Measurements from ENCODE around the gene CEBPG.

The CEBPG gene

DNA sequence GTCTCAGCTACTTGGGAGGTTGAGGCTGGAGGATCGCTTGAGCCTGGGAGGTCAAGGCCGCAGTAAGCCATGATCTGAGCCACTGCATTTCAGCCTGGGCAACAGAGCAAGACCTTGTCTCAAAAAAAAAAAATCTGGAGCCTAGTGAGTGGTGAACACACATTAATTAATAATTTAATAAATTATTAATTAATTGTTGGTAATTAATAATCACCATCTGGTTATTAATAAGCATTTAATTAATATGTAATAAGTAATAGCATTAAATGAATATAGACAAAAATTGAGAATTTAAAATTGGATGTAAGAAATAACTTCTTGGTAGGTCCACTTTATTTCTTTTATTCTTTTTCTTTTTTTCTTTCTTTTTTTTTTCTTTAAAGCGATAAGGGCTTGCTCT is 39.2 kb upstream of the CEBPG start:
- no peak overlapping the region for H3K4me3 ChIP-seq (IDR thresholded peaks at IDR 0.05; ENCODE audit: insufficient read depth, low read depth, low read length)
- H3K9ac ChIP-seq: no peak overlapping the region
- H3K27me3 ChIP-seq (ENCODE audit: insufficient read depth, low read depth): no peaks in the 10 kb centered on the region
- H3K4me2 ChIP-seq: no peak overlapping the region
- TF ChIP-seq, protein P1, sequence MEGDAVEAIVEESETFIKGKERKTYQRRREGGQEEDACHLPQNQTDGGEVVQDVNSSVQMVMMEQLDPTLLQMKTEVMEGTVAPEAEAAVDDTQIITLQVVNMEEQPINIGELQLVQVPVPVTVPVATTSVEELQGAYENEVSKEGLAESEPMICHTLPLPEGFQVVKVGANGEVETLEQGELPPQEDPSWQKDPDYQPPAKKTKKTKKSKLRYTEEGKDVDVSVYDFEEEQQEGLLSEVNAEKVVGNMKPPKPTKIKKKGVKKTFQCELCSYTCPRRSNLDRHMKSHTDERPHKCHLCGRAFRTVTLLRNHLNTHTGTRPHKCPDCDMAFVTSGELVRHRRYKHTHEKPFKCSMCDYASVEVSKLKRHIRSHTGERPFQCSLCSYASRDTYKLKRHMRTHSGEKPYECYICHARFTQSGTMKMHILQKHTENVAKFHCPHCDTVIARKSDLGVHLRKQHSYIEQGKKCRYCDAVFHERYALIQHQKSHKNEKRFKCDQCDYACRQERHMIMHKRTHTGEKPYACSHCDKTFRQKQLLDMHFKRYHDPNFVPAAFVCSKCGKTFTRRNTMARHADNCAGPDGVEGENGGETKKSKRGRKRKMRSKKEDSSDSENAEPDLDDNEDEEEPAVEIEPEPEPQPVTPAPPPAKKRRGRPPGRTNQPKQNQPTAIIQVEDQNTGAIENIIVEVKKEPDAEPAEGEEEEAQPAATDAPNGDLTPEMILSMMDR (conservative IDR thresholded peaks at IDR 0.05; ENCODE audit: low read depth, low read length): no peak
- no peaks in the 10 kb centered on the region for H3K36me3 ChIP-seq (ENCODE audit: insufficient read depth)
- H4K20me1 ChIP-seq (ENCODE audit: insufficient read depth): no peaks in the 10 kb centered on the region
- no peak overlapping the region for H3K27ac ChIP-seq
- no peak overlapping the region for H2AFZ ChIP-seq (ENCODE audit: low read depth)
- H3K4me1 ChIP-seq (ENCODE audit: low read depth, poor library complexity, severe bottlenecking): no peaks in the 10 kb centered on the region
- no peaks in the 10 kb centered on the region for H3K79me2 ChIP-seq (ENCODE audit: insufficient read depth, low read depth)

- Histone ChIP-seq H3K9ac (no peak overlapping the region), H2AFZ (ENCODE audit: low read depth) (no peak overlapping the region), H3K27ac (no peak overlapping the region), H3K36me3 (ENCODE audit: insufficient read depth) (no peaks in the 10 kb centered on the region), H3K4me1 (ENCODE audit: low read depth, poor library complexity, severe bottlenecking) (no peaks in the 10 kb centered on the region), H3K4me3 (IDR thresholded peaks at IDR 0.05; ENCODE audit: insufficient read depth, low read depth, low read length) (no peak overlapping the region), H3K4me2 (no peak overlapping the region), H3K79me2 (ENCODE audit: insufficient read depth, low read depth) (no peaks in the 10 kb centered on the region), H3K27me3 (ENCODE audit: insufficient read depth, low read depth) (no peaks in the 10 kb centered on the region), H4K20me1 (ENCODE audit: insufficient read depth) (no peaks in the 10 kb centered on the region)
- TF ChIP-seq, protein P1 (conservative IDR thresholded peaks at IDR 0.05; ENCODE audit: low read depth, low read length): no peak
Measured at GRCh38 chr19:33335446-33335845, 38.1 kb upstream of the CEBPG start.

DNA sequence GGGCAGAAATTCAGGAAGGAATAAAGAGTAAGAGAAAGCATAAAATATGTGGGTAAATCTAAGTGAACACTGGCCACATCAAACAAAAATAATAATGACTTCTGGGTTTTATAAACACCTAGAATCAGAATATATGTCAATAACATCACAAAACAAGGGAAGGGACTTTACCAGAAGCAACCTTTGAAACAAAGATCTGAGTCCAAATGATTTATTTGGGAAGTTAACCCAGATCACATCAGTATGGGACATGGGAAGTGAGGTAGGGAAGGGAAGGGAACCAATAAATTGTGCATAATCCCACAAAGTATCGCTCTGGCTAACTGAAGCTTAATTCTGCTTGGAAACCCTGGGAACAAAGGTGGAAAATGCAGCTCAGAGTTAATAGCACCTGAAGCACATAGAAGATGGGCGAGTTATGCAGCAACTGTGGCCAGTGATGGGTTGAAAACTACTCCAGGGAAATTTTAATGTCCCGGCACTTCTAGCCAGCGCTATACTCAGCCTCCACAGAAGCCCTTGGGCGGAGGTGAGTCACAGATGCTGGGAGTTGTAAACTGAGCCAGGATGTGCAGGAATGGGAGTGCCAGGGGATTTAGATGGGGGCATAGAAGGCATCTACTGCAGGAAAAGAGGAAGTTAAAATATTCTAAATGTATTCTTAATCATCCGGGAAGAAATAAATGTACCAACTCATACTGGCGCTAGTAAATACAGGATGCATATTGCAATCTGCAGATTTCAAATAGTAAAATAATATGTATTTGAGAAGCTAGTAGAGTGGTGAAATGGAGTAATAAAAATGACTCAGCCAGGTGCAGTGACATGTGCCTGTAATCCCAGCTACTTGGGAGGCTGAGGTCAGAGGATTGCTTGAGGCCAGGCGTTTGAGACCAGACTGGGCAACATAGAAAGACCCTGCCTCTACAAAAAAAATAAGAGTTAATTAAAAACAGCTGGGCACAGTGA is 34.2 kb upstream of the CEBPG start:
- TF ChIP-seq, protein P1 (conservative IDR thresholded peaks at IDR 0.05; ENCODE audit: low read depth, low read length): no peak
- no peak overlapping the region for H3K4me3 ChIP-seq (IDR thresholded peaks at IDR 0.05; ENCODE audit: insufficient read depth, low read depth, low read length)
- no peaks in the 10 kb centered on the region for H3K79me2 ChIP-seq (ENCODE audit: insufficient read depth, low read depth)
- H3K4me1 ChIP-seq (ENCODE audit: low read depth, poor library complexity, severe bottlenecking): no peaks in the 10 kb centered on the region
- no peak overlapping the region for H3K27ac ChIP-seq
- no peak overlapping the region for H3K9ac ChIP-seq
- no peak overlapping the region for H3K4me2 ChIP-seq
- no peaks in the 10 kb centered on the region for H3K36me3 ChIP-seq (ENCODE audit: insufficient read depth)
- H2AFZ ChIP-seq (ENCODE audit: low read depth): no peak overlapping the region
- no peaks in the 10 kb centered on the region for H3K27me3 ChIP-seq (ENCODE audit: insufficient read depth, low read depth)
- H4K20me1 ChIP-seq (ENCODE audit: insufficient read depth): no peaks in the 10 kb centered on the region

DNA sequence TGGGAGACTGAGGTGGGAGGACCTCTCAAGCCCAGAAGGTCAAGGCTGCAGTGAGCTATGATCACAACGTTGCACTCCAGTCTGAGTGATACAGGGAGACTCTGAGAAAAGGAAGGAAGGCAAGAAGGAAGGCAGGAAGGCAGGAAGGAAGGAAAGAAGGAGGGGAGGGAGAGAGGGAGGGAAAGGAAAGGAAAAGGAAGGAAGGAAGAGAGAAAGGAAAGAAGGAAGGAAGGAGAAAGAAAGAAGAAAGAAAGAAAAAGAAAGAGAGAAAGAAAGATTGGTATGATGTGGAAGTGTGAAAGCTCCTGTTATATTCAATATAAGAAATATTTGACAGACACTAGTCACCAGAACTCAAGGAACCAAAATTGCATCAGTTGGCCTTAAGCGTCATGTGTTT is 32.5 kb upstream of the CEBPG start:
- H2AFZ ChIP-seq (ENCODE audit: low read depth): no peak overlapping the region

More for the DNA sequence above, 32.5 kb upstream of the CEBPG start:
- TF ChIP-seq, protein P1 (conservative IDR thresholded peaks at IDR 0.05; ENCODE audit: low read depth, low read length): no peak
- H4K20me1 ChIP-seq (ENCODE audit: insufficient read depth): no peaks in the 10 kb centered on the region
- H3K9ac ChIP-seq: no peak overlapping the region
- no peaks in the 10 kb centered on the region for H3K27me3 ChIP-seq (ENCODE audit: insufficient read depth, low read depth)
- no peaks in the 10 kb centered on the region for H3K79me2 ChIP-seq (ENCODE audit: insufficient read depth, low read depth)
- H3K4me3 ChIP-seq (IDR thresholded peaks at IDR 0.05; ENCODE audit: insufficient read depth, low read depth, low read length): no peak overlapping the region
- no peaks in the 10 kb centered on the region for H3K36me3 ChIP-seq (ENCODE audit: insufficient read depth)
- H3K4me1 ChIP-seq (ENCODE audit: low read depth, poor library complexity, severe bottlenecking): no peaks in the 10 kb centered on the region
- no peak overlapping the region for H3K27ac ChIP-seq
- H3K4me2 ChIP-seq: no peak overlapping the region
